ENCODE results near the gene AP5Z1.

- TF ChIP-seq POLR2A (IDR thresholded peaks at IDR 0.05) = no peak
- TF ChIP-seq CTCF (IDR thresholded peaks at IDR 0.05) = no peak
Observed at GRCh38 chr7:4774007-4774406, 1.4 kb upstream of the AP5Z1 start.

Measured in suprapubic skin (tissue), 3 donors.